Measurements from ENCODE around the gene CRABP1. TPM values are rescaled to one million over a fixed set of nuclear protein-coding genes. Genes with fewer than 3 reads are reported as not detected.

The CRABP1 gene
- total and polyA plus RNA-seq, 4 donors: not detected

GRCh38 chr15:78358102-78358870 lies 18.1 kb downstream of the CRABP1 start:
- 58% methylated on average over 6 of the region's 6 CpGs for WGBS
- H3K27me3 ChIP-seq (ENCODE audit: control insufficient read depth in 4 of 4, insufficient read depth in 4 of 4, low read length in 3 of 4): no peaks in the 10 kb centered on the region
- TF ChIP-seq CTCF (IDR thresholded peaks at IDR 0.05; ENCODE audit: low read depth, low read length, missing input control): no peak
- no peak overlapping the region for H3K27ac ChIP-seq (ENCODE audit: low read depth in 1 of 2, low read length in 2 of 2)
- no peak for DNase-seq (ENCODE audit: low spot score)
- H3K9me3 ChIP-seq (ENCODE audit: control insufficient read depth in 4 of 4, low read length in 3 of 4): no peaks in the 10 kb centered on the region
- no peak overlapping the region for H3K9ac ChIP-seq (ENCODE audit: low read depth in 1 of 2, low read length in 2 of 2)
- no peaks in the 10 kb centered on the region for H3K4me1 ChIP-seq (ENCODE audit: control insufficient read depth in 4 of 4, insufficient read depth in 4 of 4, low read length in 3 of 4)
- no peak overlapping the region for H3K4me3 ChIP-seq (ENCODE audit: low read depth in 1 of 3, low read length in 3 of 3)
- no peaks in the 10 kb centered on the region for H3K36me3 ChIP-seq (ENCODE audit: control insufficient read depth in 4 of 4, insufficient read depth in 3 of 4, low read depth in 1 of 4, low read length in 3 of 4)

- TF ChIP-seq ZBTB33 (IDR thresholded peaks at IDR 0.05) (no peak), REST (IDR thresholded peaks at IDR 0.05) (no peak), RXRA (IDR thresholded peaks at IDR 0.05) (no peak), TAF1 (conservative IDR thresholded peaks at IDR 0.05) (no peak), HNF4A (conservative IDR thresholded peaks at IDR 0.05) (no peak), JUND (IDR thresholded peaks at IDR 0.05) (no peak), RAD21 (IDR thresholded peaks at IDR 0.05) (no peak), FOXA1 (IDR thresholded peaks at IDR 0.05) (no peak), ATF3 (IDR thresholded peaks at IDR 0.05) (no peak), EGR1 (IDR thresholded peaks at IDR 0.05; ENCODE audit: low read depth in 2 of 2) (no peak), CTCF (IDR thresholded peaks at IDR 0.05; ENCODE audit: low read depth, low read length, missing input control) (no peak)
- DNase-seq (ENCODE audit: low spot score): no peak
- no peak overlapping the region for H3K27ac ChIP-seq (ENCODE audit: low read depth in 1 of 2, low read length in 2 of 2)
- H3K4me1 ChIP-seq (ENCODE audit: control insufficient read depth in 4 of 4, insufficient read depth in 4 of 4, low read length in 3 of 4): no peaks in the 10 kb centered on the region
- no peak overlapping the region for H3K9ac ChIP-seq (ENCODE audit: low read depth in 1 of 2, low read length in 2 of 2)
- H3K27me3 ChIP-seq (ENCODE audit: control insufficient read depth in 4 of 4, insufficient read depth in 4 of 4, low read length in 3 of 4): no peaks in the 10 kb centered on the region
- 84% methylated on average over 3 of the region's 3 CpGs for WGBS
- H3K36me3 ChIP-seq (ENCODE audit: control insufficient read depth in 4 of 4, insufficient read depth in 3 of 4, low read depth in 1 of 4, low read length in 3 of 4): no peaks in the 10 kb centered on the region
- no peak overlapping the region for H3K4me3 ChIP-seq (ENCODE audit: low read depth in 1 of 3, low read length in 3 of 3)
- H3K9me3 ChIP-seq (ENCODE audit: control insufficient read depth in 4 of 4, low read length in 3 of 4): no peaks in the 10 kb centered on the region
Observed at GRCh38 chr15:78359041-78359808, 19.1 kb downstream of the CRABP1 start.
